H1 (cell line): ENCODE results near the gene GOSR1.
"Not testable (repeated sequence)": the region's sequence is repeated elsewhere in the genome, so short reads cannot be mapped to it uniquely, and the experiment has no call there.

Experiments
- CEBPB ChIP-seq: IDR thresholded peaks from 2 replicates; pipeline ENCODE4 v1.6.1; 2012; ENCODE audit warnings: low read depth, low read length
- JUN ChIP-seq: IDR thresholded peaks from 2 replicates; pipeline ENCODE4 v1.6.1; 2011; ENCODE audit warnings: low read depth, mild to moderate bottlenecking, improper control_type of control experiment, low read length
- TF ChIP-seq, protein P1 (sequence below), 3 experiments: IDR thresholded peaks; 1 replicate in 2 of 3; 2 replicates in 1 of 3; pipeline versions ENCODE4 v1.5.1 to v1.6.1; 2011; ENCODE audit warnings: low read length in 3 of 3, mild to moderate bottlenecking in 3 of 3, inconsistent platforms in 2 of 3, low read depth in 1 of 3, moderate library complexity in 1 of 3; ENCODE audit not compliant: insufficient read depth in 1 of 3; ENCODE audit errors: control extremely low read depth in 1 of 3
- TF ChIP-seq, protein P2 (sequence below): IDR thresholded peaks from 2 replicates; pipeline ENCODE4 v1.6.1; 2011; ENCODE audit warnings: low read depth, mild to moderate bottlenecking, low read length; ENCODE audit not compliant: insufficient read depth

DNA sequence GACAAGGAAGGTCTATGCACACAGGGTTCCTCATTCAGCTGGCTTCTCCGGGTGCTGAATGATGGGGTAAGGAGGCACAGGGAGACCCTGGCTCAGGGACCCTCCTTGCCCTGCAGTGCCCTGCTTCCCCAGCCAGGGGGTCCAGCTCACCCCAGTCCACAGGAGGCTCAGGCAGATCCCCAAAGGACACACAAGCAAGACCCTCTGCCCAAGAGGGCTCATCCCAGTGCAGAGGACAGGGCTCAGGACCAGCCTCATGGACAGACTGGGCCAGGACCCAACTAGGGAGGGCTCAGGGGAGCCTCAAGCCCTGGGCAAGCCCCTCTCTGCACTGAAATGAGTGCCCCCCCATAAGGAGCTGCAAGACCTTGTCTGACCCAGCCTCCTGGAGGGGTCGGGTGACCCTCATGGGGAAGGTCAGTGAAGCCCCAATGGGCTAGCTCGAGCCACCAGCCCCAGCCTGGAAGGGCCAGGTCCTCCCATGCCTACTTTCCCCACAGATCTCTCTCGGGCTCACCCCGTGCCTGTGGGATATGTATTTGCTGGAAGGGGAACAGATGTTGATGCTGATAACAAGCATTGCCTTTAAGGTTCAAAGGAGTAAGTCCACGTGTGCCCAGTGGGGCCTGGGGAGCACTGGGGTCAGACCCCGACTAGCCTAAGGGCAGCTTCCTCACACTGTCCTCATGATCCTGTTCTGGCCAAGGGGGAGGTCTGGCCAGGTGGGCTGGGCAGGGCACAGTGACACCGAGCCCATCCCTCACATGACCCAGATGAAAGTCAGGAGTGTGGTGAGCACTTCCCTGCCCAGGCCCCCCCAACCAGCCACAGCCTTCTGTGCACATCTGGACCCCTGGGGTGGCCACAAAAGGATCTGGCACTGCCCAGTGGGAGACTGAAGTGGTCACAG, 83.2 kb downstream of the GOSR1 start:
- TF ChIP-seq JUN, CEBPB: not testable (repeated sequence)
- TF ChIP-seq, protein P1, sequence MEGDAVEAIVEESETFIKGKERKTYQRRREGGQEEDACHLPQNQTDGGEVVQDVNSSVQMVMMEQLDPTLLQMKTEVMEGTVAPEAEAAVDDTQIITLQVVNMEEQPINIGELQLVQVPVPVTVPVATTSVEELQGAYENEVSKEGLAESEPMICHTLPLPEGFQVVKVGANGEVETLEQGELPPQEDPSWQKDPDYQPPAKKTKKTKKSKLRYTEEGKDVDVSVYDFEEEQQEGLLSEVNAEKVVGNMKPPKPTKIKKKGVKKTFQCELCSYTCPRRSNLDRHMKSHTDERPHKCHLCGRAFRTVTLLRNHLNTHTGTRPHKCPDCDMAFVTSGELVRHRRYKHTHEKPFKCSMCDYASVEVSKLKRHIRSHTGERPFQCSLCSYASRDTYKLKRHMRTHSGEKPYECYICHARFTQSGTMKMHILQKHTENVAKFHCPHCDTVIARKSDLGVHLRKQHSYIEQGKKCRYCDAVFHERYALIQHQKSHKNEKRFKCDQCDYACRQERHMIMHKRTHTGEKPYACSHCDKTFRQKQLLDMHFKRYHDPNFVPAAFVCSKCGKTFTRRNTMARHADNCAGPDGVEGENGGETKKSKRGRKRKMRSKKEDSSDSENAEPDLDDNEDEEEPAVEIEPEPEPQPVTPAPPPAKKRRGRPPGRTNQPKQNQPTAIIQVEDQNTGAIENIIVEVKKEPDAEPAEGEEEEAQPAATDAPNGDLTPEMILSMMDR (IDR thresholded peaks at IDR 0.05; ENCODE audit: control extremely low read depth in 1 of 3, insufficient read depth in 1 of 3, low read depth in 1 of 3, low read length in 3 of 3), result not testable (repeated sequence)
- TF ChIP-seq, protein P2, sequence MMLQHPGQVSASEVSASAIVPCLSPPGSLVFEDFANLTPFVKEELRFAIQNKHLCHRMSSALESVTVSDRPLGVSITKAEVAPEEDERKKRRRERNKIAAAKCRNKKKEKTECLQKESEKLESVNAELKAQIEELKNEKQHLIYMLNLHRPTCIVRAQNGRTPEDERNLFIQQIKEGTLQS, result not testable (repeated sequence)
